H9 (cell line): ENCODE measurements around the gene CSDE1. TPM values are rescaled to one million over a fixed set of nuclear protein-coding genes. Genes with fewer than 3 reads are reported as not detected.

Source experiments
- DNase-seq: peaks from one replicate; pipeline ENCODE4 v3.0.0-alpha.2; 2017
- H2AFZ ChIP-seq: one replicate; pipeline ENCODE4 v1.6.1; 2013; ENCODE audit warnings: mild to moderate bottlenecking, low read length, control low read depth, moderate library complexity
- H2AK5ac ChIP-seq: 2 replicates; pipeline ENCODE4 v1.6.1; 2013; ENCODE audit warnings: low read length, control low read depth, mixed read lengths; ENCODE audit not compliant: insufficient read length
- H2BK120ac ChIP-seq: one replicate; pipeline ENCODE4 v1.6.1; 2013; ENCODE audit warnings: low read depth, mild to moderate bottlenecking, low read length, control low read depth, inconsistent platforms; ENCODE audit not compliant: poor library complexity, severe bottlenecking
- H2BK12ac ChIP-seq: 2 replicates; pipeline ENCODE4 v1.6.1; 2013; ENCODE audit warnings: low read length, control low read depth, mixed read lengths, low read depth; ENCODE audit not compliant: insufficient read length
- H2BK15ac ChIP-seq: 2 replicates; pipeline ENCODE4 v1.6.1; 2013; ENCODE audit warnings: low read depth, low read length, control low read depth
- H2BK20ac ChIP-seq: one replicate; pipeline ENCODE4 v1.6.1; 2013; ENCODE audit warnings: low read depth, mild to moderate bottlenecking, low read length, control low read depth, inconsistent platforms; ENCODE audit not compliant: poor library complexity, severe bottlenecking
- H2BK5ac ChIP-seq: 2 replicates; pipeline ENCODE4 v1.6.1; 2013; ENCODE audit warnings: low read length, control low read depth, mixed read lengths; ENCODE audit not compliant: insufficient read length
- H3K14ac ChIP-seq: 2 replicates; pipeline ENCODE4 v1.6.1; 2013; ENCODE audit warnings: low read length, control low read depth; ENCODE audit not compliant: insufficient read depth
- H3K18ac ChIP-seq: 2 replicates; pipeline ENCODE4 v1.6.1; 2013; ENCODE audit warnings: low read depth, mild to moderate bottlenecking, mixed read lengths, low read length, control low read depth; ENCODE audit not compliant: insufficient read length
- H3K23ac ChIP-seq: 2 replicates; pipeline ENCODE4 v1.6.1; 2013; ENCODE audit warnings: low read length, control low read depth, mixed read lengths, low read depth; ENCODE audit not compliant: insufficient read length
- H3K23me2 ChIP-seq: 2 replicates; pipeline ENCODE4 v1.6.1; 2013; ENCODE audit warnings: low read depth, mild to moderate bottlenecking, mixed read lengths, low read length, control low read depth; ENCODE audit not compliant: insufficient read length, poor library complexity, severe bottlenecking
- H3K27ac ChIP-seq: 2 replicates; pipeline ENCODE4 v1.5.1; 2013; ENCODE audit warnings: low read length, control low read depth, mixed read lengths, low read depth; ENCODE audit not compliant: insufficient read length
- H3K27me3 ChIP-seq: 2 replicates; pipeline ENCODE4 v1.6.1; 2013; ENCODE audit warnings: low read length, control low read depth, inconsistent platforms; ENCODE audit not compliant: insufficient read depth
- H3K4ac ChIP-seq: 2 replicates; pipeline ENCODE4 v1.6.1; 2013; ENCODE audit warnings: low read depth, mild to moderate bottlenecking, control low read depth, inconsistent platforms, low read length, moderate library complexity
- H3K4me1 ChIP-seq: 2 replicates; pipeline ENCODE4 v1.6.1; 2013; ENCODE audit warnings: low read length, control low read depth, inconsistent platforms; ENCODE audit not compliant: insufficient read depth
- H3K4me2 ChIP-seq: 2 replicates; pipeline ENCODE4 v1.6.1; 2013; ENCODE audit warnings: low read length, control low read depth, mixed read lengths; ENCODE audit not compliant: insufficient read length, insufficient read depth
- H3K56ac ChIP-seq: 2 replicates; pipeline ENCODE4 v1.6.1; 2013; ENCODE audit warnings: low read depth, mild to moderate bottlenecking, mixed read lengths, low read length, control low read depth; ENCODE audit not compliant: insufficient read length
- H3K79me1 ChIP-seq: 2 replicates; pipeline ENCODE4 v1.6.1; 2013; ENCODE audit warnings: low read depth, mild to moderate bottlenecking, moderate library complexity, low read length, control low read depth, inconsistent platforms; ENCODE audit not compliant: insufficient read depth, poor library complexity, severe bottlenecking
- H3K79me2 ChIP-seq: 2 replicates; pipeline ENCODE4 v1.6.1; 2013; ENCODE audit warnings: low read length, control low read depth, inconsistent platforms; ENCODE audit not compliant: insufficient read depth
- H3K9ac ChIP-seq: 2 replicates; pipeline ENCODE4 v1.6.1; 2013; ENCODE audit warnings: low read length, control low read depth, mixed read lengths; ENCODE audit not compliant: insufficient read length; ENCODE audit errors: extremely low read depth
- H3K9me3 ChIP-seq: one replicate; pipeline ENCODE4 v1.6.1; 2013; ENCODE audit warnings: low read depth, low read length, inconsistent platforms; ENCODE audit not compliant: control insufficient read depth
- H3T11ph ChIP-seq: one replicate; pipeline ENCODE4 v1.6.1; 2013; ENCODE audit warnings: mild to moderate bottlenecking, low read length, control low read depth, inconsistent platforms
- H4K20me1 ChIP-seq: one replicate; pipeline ENCODE4 v1.6.1; 2013; ENCODE audit not compliant: control insufficient read depth, insufficient read length, insufficient read depth
- H4K5ac ChIP-seq: 2 replicates; pipeline ENCODE4 v1.6.1; 2013; ENCODE audit warnings: low read depth, mild to moderate bottlenecking, mixed read lengths, low read length, control low read depth; ENCODE audit not compliant: insufficient read length
- H4K8ac ChIP-seq: replicated peaks from 2 replicates; pipeline ENCODE4 v1.6.1; 2013; ENCODE audit warnings: low read length, control low read depth, mixed read lengths, low read depth; ENCODE audit not compliant: insufficient read length
- H4K91ac ChIP-seq: 2 replicates; pipeline ENCODE4 v1.6.1; 2013; ENCODE audit warnings: low read depth, mild to moderate bottlenecking, moderate library complexity, mixed read lengths, low read length, control low read depth; ENCODE audit not compliant: insufficient read length
- H3K27ac Mint-ChIP-seq, 3 experiments: 2 replicates in 2 of 3; 3 replicates in 1 of 3; pipeline ENCODE4 v1.8.0; 2020 to 2021; ENCODE audit warnings: mixed read lengths in 3 of 3, mild to moderate bottlenecking in 1 of 3, moderate library complexity in 1 of 3
- H3K27me3 Mint-ChIP-seq: 2 replicates; pipeline ENCODE4 v1.8.0; 2021; ENCODE audit warnings: low read depth, mild to moderate bottlenecking, moderate library complexity, mixed read lengths
- H3K36me3 Mint-ChIP-seq, 3 experiments: 2 replicates in 2 of 3; 3 replicates in 1 of 3; pipeline ENCODE4 v1.8.0; 2020 to 2021; ENCODE audit warnings: low read depth in 3 of 3, mixed read lengths in 3 of 3; ENCODE audit not compliant: insufficient read depth in 1 of 3
- H3K4me1 Mint-ChIP-seq, 2 experiments: 2 replicates each; pipeline ENCODE4 v1.8.0; 2020; ENCODE audit warnings: mixed read lengths in 2 of 2
- H3K4me3 Mint-ChIP-seq, 2 experiments: 2 replicates in 1 of 2; 3 replicates in 1 of 2; pipeline ENCODE4 v1.8.0; 2020 to 2021; ENCODE audit warnings: mild to moderate bottlenecking in 2 of 2, mixed read lengths in 2 of 2, moderate library complexity in 1 of 2
- H3K9me3 Mint-ChIP-seq, 2 experiments: 2 replicates in 1 of 2; 3 replicates in 1 of 2; pipeline ENCODE4 v1.8.0; 2020; ENCODE audit warnings: mild to moderate bottlenecking in 2 of 2, mixed read lengths in 2 of 2, moderate library complexity in 1 of 2
- WGBS: extraction: QIAGEN DNeasy Blood & Tissue Kit; methylation state at CpG from one replicate; pipeline ENCODE4 v1.1.7; 2013; ENCODE audit warnings: missing lambda C conversion rate, low lambda C conversion rate, mixed read lengths; ENCODE audit not compliant: insufficient read length; ENCODE audit errors: extremely low coverage; 5-methylcytosine and 5-hydroxymethylcytosine counted together
- total RNA-seq: library from RNA; stranded (reverse); gene quantifications from 2 replicates; pipeline ENCODE4 v1.2.1, GENCODE V29; 2021
- TF ChIP-seq, protein P1 (sequence below): fragments of 200-600 bp; sonication (generic); conservative IDR thresholded peaks from 3 replicates; pipeline ENCODE4 v1.8.0; 2021; ENCODE audit warnings: antibody characterized with exemption, mild to moderate bottlenecking

Gene CSDE1
- total RNA-seq, 1 experiment from 2014 or later = 645 TPM

DNA sequence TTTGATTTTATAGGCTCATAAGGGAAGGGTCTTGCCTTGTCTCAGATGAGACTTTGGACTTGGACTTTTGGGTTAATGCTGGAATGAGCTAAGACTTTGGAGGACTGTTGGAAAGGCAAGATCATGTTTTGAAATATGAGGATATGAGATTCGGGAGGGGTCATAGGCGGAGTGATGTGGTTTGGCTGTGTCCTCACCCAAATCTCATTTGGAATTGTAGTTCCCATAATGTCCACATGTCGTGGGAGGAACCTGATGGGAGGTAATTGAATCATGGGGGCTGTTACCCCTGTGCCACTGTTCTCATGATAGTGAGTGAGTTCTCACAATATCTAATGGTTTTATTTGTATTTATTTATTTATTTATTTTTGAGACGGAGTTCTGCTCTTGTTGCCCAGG is 6.9 kb upstream of the CSDE1 start:
- Histone ChIP-seq H4K8ac (no peak overlapping the region), H3K4me1 (no peaks in the 10 kb centered on the region), H4K5ac (no peak overlapping the region), H3K18ac (no peak overlapping the region), H2BK12ac (no peak overlapping the region), H3K9ac (no peak overlapping the region), H3K56ac (no peak overlapping the region), H3T11ph (no peak overlapping the region), H3K4me2 (no peak overlapping the region), H3K9me3 (no peaks in the 10 kb centered on the region), H3K27ac (no peak overlapping the region), H3K4ac (no peak overlapping the region), H3K23ac (no peak overlapping the region), H2BK20ac (no peak overlapping the region), H3K23me2 (no peaks in the 10 kb centered on the region), H3K27me3 (no peaks in the 10 kb centered on the region), H3K79me1 (no peaks in the 10 kb centered on the region), H4K20me1 (no peaks in the 10 kb centered on the region), H4K91ac (no peak overlapping the region), H3K14ac (no peak overlapping the region), H2AFZ (no peak overlapping the region), H2BK120ac (no peak overlapping the region), H2BK15ac (no peak overlapping the region), H3K79me2 (no peaks in the 10 kb centered on the region), H2AK5ac (no peak overlapping the region), H2BK5ac (no peak overlapping the region)
- TF ChIP-seq, protein P1, sequence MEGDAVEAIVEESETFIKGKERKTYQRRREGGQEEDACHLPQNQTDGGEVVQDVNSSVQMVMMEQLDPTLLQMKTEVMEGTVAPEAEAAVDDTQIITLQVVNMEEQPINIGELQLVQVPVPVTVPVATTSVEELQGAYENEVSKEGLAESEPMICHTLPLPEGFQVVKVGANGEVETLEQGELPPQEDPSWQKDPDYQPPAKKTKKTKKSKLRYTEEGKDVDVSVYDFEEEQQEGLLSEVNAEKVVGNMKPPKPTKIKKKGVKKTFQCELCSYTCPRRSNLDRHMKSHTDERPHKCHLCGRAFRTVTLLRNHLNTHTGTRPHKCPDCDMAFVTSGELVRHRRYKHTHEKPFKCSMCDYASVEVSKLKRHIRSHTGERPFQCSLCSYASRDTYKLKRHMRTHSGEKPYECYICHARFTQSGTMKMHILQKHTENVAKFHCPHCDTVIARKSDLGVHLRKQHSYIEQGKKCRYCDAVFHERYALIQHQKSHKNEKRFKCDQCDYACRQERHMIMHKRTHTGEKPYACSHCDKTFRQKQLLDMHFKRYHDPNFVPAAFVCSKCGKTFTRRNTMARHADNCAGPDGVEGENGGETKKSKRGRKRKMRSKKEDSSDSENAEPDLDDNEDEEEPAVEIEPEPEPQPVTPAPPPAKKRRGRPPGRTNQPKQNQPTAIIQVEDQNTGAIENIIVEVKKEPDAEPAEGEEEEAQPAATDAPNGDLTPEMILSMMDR = peak; percentile 35; the same call in 2 of the 3 replicates
- Mint-ChIP-seq H3K4me3 (no peak overlapping the region; a peak in 1 of 5 replicates), H3K4me1 (no peaks in the 10 kb centered on the region), H3K36me3 (no peaks in the 10 kb centered on the region; a peak in 1 of 7 replicates), H3K27me3 (no peaks in the 10 kb centered on the region; the same call in 1 of the 2 replicates), H3K27ac (no peak overlapping the region), H3K9me3 (peaks cover 0 to 5% of the 10 kb centered on the region in 2 experiments; a peak in 2 of 5 replicates)
- WGBS = no CpG with 5 or more reads among the region's 4 CpGs
- no peak for DNase-seq
